ENCODE results near the gene KIAA0513.

KIAA0513 gene

DNA sequence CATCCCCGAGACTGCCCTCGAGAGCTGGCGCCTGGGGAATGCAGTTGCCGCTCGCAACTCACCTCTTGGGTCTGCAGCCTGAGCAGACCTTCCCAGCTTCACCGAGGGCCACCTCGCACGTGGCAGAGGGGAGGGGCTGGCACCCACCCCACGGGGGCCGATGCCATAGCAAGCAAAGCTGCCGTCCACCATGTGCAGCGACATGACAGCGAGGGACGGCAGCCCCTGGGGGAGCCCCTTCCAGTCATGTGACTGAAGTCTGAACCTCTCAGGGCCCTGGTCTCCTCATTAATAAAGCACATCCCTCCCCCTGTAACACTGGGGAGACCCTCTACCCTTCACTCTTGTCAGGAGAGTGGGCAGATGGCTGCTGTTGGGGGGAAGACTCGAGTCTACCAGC, 54.2 kb downstream of the KIAA0513 start:
- no peak for DNase-seq (ENCODE audit: low read depth, low spot score)
- H3K4me3 ChIP-seq (ENCODE audit: low read length), result no peak overlapping the region

DNA sequence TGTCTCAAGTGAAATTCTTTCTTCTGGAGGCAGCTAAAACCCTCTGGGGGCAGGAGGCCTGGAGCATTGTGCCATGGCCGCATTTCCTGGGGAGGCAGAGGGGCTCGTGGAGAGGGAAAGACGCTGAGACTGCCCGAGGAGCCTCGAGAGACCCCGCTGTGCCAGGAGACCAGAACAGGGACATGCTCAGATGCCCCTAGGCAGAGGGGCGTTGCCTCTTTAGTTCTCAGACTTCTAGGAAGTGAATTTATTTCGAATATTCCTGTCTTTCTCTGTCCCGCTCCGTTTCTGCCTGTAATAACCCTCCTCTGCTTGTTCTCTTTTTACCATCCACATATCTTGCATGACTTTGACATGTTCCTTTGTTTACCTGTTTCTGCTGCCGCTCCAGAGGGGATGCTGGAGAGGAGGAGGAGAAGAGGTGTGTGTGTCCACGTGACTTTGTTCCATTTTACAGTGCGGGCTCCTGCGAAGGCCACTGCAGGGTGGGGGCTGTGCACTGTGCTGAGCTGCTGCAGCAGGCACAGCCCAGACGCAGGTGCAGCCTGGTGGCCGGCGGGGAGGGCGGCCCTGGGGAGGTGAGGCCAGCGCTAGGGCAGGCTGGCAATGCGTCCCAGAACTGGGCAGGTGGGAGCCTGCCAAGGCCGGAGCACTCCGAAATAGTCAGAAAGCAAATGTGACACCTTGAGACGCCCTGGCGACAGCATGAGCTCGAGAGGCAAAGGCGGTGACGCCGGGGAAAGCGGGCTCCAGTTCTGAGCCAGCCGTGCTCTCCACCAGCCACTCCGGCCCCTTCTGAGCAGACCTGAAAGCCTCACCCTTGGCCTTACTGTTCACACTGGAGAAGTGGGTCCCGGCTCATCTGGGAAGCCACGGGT, 54.8 kb downstream of the KIAA0513 start:
- H3K4me3 ChIP-seq (ENCODE audit: low read length), result no peak overlapping the region

DNA sequence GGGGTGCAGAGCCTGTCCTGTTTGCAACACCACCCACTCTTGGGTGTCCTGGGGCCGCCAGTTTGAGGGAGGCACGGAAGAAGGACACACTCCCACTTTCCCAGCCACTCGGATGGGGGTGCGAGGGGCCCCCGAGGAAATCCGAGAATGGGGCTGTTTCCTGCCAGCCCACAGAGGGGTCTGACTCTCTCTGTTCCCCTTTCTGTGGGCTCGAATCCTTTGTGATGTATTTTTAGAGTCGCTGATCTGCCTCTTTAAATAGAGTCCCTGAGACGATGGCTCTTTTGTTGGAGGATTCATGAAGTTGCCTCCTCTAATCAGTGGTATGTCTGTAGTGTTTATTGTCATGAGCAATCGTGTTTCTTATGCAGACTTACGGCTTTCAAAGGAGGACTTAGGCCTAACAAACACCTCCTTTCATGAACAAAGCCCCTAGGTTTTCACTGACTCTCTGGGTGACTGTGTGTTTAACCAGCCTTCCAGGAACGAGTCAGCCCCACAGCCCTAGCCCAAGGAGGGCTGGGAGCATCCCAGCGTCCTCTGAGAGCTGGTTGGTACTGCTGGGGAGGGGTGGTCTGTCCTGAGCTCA, 55.5 kb downstream of the KIAA0513 start:
- no peak for DNase-seq (ENCODE audit: low read depth, low spot score)
- H3K4me3 ChIP-seq (ENCODE audit: low read length), result no peak overlapping the region

More for the DNA sequence above, 54.8 kb downstream of the KIAA0513 start:
- DNase-seq (ENCODE audit: low read depth, low spot score), result no peak

DNA sequence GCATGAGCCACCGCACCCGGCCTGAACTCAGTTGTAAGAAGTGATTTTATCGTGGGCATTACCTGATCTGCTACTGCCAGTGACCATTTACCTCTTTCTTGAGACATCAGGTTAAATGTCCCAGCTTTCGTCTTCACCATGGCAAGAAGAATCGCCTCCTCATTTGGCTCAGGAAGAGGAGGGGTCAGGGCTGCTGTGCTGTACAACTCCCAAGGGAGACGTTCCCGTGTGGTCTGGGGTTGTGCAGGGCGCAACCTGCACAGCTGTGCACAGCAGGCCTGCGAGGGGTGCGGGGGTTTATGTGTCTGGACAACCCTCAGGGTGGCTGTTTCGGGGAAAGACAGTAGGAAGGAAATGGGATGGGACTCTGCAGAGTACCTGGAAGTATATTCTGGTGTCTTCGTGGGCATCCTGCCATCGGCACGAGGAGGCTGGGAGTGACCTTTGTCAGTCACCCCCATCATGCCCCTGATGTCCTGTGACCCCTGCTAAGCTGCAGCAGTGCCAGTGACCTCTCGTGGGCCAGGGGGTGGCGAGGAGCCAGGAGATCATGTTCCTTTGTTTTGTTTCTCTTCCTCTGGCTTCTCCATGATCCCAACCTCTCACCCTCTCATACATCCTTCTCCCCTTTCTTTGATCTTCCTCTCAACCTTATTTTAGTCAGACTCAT, 57.4 kb downstream of the KIAA0513 start:
- DNase-seq (ENCODE audit: low read depth, low spot score), result no peak

DNA sequence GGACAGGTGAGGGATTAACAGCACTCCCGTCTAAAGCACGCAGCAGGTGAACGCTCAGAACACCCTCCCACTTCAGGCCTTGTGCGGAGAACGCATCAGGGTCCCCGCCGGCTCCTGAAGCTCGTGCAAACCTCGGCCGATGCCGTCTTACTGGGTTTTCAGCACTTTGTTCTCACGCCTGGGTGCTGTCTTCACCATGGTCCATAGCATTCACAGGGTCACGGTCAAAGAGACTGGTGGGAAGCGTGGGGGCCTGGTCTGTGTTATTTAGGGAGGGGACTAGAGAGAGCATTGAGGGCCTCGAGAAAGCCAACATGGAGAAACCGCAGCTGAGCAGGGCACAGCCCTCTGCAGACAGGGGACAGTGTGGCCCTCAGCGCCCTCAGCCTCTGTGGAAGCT, 58.1 kb downstream of the KIAA0513 start:
- no peak for DNase-seq (ENCODE audit: low read depth, low spot score)
- H3K4me3 ChIP-seq (ENCODE audit: low read length), result no peak overlapping the region

More for the DNA sequence above, 57.4 kb downstream of the KIAA0513 start:
- no peak overlapping the region for H3K4me3 ChIP-seq (ENCODE audit: low read length)

DNA sequence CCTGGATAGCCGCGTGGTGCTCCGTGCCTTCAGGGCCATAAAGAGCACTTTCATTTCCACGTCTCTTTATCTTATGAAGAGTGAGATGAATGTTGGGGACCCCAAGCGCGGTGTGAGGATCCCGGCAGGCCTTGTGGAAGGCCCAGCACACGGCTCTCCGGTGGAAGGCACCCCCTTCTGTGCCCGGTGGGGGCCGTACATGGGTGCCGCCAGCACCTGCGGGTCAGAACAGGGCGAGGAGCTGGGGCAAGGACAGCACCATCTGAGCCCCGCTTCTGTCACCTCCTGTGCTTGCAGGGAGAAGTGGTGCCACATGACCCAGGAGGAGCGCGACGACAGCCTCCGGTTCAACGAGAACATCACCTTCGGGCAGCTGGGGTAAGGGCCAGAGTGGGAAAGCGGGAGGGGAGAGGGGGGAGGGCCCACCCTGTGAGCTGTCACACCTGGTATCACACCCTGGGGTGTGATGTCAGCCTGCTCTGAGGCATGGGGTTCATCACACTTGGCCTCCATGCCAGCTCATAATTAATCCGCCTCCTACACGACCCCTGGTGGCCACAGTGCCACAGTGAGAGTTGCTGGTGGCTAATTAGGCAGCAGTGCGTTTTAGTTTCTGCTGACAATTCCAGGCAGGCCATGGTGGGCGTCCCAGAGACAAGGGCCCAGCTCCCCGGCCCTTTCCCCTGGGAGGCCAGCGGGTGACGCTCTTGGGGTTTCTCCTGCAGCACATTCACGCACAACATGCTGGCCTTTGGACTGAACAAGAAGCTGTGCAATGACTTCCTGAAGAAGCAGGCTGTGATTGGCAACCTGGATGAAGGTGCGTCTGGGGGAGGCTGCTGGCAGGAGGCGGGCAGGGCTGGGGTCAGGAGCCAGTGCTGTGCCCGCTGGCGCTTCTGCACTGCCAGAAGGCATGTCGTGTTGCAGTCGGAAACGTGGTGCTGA, 59.0 kb downstream of the KIAA0513 start:
- H3K4me3 ChIP-seq (ENCODE audit: low read length), result no peak overlapping the region
- DNase-seq (ENCODE audit: low read depth, low spot score), result peak; percentile 60

DNA sequence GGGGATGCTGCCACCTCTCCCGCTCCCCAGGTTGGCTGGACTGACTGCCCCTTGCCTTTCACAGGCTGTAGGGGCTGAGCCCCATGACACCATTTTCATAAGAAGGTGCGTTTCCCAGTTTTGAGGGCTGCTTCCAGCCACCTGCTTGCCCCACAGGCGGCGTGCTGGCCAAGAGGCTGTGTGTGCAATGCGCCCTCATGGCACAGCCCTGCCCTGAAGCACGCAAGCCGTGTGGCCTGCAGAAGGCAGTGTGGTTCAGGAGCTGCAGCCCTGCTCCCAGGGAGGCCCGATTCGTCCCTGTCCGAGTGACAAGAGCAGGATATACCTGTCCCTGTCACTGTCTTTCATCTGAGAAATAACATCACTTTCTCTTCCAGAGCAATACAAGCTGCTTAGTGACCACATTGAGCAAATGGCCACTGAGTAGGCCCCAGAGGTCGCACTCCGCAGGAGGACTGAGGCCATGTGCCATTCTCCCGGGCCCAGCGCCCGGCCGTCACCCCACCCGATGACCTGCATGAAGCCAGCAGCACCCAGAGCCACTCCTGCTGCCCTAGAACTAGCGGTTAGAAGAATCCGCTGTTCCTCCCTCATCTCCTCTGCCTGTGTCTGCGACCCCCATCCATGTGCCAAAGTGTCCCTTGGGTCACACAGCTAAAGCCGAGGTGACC, 60.4 kb downstream of the KIAA0513 start:
- DNase-seq (ENCODE audit: low read depth, low spot score), result no peak
- no peak overlapping the region for H3K4me3 ChIP-seq (ENCODE audit: low read length)

DNA sequence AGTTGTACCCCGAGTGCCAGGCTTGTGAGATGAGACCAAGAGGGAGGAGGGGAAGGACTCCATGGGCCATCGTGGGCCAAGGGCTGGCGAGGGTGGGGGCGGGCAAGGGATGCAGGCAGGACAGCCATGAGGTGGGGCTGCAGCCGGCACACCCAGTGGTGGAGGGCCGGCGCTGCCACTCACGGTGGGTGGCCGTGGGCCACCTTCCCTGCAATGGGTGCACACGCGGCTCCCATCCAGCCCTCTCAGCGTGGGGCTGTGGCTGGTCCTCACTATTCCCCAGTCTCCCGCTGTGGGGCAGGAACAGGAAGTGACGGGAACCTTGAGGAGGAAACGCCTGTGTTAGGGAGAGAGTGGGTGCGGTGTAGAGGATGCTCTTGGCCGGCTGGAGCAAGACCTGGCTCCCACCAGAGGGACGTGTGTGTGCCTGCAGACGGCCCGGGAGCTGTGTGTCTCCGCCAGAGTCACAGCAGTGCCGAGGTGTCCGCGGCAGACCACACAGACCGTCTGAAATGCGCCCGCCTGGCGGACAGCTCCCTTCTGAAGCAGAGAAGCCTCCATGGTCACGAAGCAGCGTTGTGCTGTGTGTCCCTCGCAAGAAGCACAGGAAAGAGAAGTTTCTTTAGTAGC, 61.1 kb downstream of the KIAA0513 start:
- no peak overlapping the region for H3K4me3 ChIP-seq (ENCODE audit: low read length)
- no peak for DNase-seq (ENCODE audit: low read depth, low spot score)

DNA sequence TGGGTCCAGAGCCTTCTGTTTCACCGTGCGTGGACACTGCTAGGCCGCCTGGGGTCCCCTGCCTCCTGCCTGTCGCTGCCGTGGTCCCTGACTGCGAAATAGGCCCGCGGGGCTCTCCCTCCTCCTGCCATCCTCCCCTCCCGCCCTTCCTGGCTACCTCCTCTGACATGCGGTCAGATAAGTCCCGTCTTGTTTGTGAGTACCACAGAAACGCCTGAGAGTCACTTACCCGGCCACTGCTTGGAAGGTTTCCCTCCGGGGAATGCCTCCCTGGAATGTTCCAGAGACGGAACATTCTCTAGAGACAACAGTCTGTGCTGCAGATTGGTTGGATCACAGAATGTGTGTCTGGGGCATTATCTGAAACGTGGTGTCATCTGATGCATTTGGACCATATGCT, 61.9 kb downstream of the KIAA0513 start:
- no peak for DNase-seq (ENCODE audit: low read depth, low spot score)
- no peak overlapping the region for H3K4me3 ChIP-seq (ENCODE audit: low read length)

DNA sequence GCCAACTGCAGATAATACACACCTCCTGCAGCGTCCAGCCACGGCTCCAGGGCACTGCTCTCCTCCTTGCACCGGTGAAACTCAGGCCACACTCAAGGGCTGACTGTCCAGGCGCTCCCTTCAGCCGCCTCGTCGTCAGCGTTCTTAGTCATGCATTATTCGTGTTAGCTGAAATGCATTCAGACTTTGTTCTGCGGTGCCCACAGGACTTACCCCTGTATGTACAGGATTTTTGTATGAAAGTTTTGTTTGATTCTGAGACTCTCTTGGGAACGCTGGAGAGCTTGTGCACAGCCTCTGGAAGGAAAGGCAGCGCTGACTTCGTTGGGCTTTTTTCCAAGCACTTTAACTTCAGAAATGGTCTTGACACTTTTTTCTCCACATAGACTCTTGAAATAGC, 62.6 kb downstream of the KIAA0513 start:
- H3K4me3 ChIP-seq (ENCODE audit: low read length), result no peak overlapping the region

DNA sequence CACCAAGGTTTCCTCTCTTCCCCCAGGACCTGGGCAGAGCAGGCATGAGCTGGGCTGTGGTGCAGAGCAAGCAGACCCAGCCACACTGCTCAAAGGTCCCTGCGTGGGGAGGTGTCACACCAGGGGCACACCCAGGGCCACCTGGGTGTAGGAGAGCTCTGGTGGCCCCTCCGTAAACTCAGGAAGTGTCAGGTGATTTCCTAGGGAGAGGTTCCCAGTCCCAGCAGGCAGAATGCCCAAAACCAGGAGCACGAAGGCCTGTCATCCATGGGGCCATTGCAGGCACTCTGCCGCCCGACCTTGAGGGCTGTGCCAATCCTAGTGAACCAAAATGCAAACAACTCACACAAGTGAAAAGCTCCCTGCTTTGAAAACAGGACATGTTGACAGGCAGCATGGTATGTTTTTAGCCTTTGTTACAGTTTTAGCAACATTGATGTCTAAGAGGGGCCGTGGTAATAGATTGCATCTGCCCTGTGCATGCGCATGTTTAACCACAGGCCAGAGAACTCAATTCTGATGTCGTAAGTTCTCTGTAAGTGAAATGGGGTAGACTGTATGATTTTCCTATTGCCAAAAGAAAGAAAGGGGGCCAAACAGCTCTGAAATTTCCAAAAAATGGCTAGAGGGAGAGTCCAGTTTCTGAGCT, 63.4 kb downstream of the KIAA0513 start:
- H3K4me3 ChIP-seq (ENCODE audit: low read length), result no peak overlapping the region
- no peak for DNase-seq (ENCODE audit: low read depth, low spot score)

More for the DNA sequence above, 62.6 kb downstream of the KIAA0513 start:
- DNase-seq (ENCODE audit: low read depth, low spot score), result no peak

DNA sequence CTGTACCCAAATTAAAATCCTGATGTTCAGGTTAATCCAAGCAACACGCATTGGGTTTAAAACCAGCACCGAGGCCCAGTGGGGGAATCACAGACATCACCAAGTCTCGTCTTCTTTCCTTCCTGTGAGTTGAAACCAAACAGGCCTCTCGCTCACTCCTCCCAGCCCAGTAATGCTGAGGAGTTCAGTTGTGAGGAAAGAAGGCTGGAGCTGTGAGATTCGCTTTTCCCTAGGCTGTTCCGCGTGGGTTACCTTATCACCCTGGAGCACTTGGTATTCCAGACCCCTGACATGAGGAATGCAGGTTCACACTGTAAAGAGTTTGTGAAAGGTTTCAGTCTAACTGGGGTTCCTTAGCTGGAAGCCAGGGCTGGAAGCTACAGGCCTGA, 63.9 kb downstream of the KIAA0513 start:
- H3K4me3 ChIP-seq (ENCODE audit: low read length), result no peak overlapping the region
- no peak for DNase-seq (ENCODE audit: low read depth, low spot score)

DNA sequence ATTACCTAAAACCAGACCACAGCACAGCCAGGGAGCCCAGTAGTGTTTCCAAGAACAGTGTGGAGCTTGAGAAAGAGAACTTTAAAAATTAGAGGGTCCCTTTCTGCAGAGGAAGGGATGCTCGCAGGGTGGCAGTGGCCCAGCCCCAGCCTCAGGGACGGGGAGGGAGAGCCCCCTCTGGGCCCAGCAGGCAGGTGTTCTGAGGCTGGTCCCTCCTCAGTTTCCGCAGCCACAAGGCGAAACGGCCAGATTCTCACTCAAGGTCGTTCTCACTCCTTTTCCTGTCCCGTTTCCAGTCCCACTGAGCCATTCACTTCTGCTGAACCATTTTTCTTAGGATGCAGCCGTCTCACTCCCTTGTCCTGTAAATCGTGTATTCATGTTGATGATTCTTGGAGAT, 64.7 kb downstream of the KIAA0513 start:
- DNase-seq (ENCODE audit: low read depth, low spot score), result no peak
- no peak overlapping the region for H3K4me3 ChIP-seq (ENCODE audit: low read length)

DNA sequence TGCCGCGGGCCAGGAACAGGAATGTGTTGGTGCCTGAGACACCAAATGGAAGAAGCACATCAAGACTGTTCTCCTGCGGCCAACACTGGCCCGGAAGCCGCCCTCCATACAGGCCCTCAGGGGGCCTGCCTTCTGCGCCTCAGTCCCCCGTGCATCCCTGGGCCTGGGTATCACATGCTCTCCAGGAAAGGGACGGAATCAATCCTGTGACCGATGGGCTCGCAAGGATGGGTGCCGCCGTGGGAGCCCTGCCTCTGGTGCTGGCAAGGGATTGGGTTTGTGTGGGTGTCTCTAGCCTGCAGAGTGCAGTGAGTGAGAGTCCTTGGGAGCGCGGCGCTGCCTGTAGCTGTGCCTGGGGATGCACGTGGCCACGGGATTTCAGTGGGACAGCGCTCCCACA, 65.3 kb downstream of the KIAA0513 start:
- no peak for DNase-seq (ENCODE audit: low read depth, low spot score)

DNA sequence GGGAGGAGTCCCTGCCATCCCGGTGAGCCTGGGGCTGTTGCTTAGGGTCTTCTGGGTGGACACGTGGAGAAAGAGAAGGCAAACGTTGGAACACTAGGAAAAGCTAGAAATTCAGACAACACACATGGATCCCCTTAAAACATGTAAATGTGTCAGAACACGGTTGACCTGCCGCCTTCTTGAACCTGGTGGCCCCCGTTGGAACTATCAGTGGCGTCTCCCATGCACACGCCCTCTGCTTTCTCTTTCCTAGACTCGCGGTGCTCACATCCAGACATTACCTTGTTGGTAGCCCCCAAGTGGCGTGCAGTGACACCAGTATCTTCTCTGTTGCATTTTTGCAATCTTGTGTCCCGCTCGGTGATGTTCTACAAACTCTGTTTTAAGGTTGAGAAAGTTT, 66.1 kb downstream of the KIAA0513 start:
- peak; percentile 8 for DNase-seq (ENCODE audit: low read depth, low spot score)
- H3K4me3 ChIP-seq (ENCODE audit: low read length), result no peak overlapping the region

More for the DNA sequence above, 65.3 kb downstream of the KIAA0513 start:
- no peak overlapping the region for H3K4me3 ChIP-seq (ENCODE audit: low read length)

DNA sequence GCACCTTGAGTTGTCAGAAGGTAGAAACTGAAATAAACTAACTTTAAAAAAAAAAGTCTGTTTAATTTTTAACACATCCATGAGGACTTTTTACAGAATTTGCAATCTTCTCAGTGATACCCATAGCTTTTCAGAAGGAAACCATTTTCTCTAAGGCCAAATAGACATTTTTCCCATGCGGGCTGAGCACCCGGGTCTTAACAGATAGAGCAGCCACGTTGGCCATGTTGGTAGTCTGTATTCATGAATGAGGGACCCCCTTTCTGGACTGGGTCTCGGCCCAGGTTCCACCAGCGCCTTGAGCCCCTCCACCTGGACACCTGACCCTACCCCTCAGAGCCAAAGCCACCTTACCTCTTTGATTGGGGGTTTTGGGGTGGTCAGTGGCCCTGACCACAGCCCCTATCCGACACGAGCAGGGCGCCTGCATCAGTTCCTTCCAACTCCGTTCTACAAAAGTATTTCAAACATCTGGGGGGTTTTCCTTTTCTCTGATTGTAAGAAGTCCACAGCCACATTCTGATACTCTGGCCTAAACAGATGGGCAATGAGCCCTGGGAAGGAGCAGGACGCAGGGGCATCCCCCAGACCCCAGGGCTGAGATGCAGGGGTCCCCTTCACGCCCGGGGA, 66.7 kb downstream of the KIAA0513 start:
- H3K4me3 ChIP-seq (ENCODE audit: low read length), result no peak overlapping the region
- no peak for DNase-seq (ENCODE audit: low read depth, low spot score)

DNA sequence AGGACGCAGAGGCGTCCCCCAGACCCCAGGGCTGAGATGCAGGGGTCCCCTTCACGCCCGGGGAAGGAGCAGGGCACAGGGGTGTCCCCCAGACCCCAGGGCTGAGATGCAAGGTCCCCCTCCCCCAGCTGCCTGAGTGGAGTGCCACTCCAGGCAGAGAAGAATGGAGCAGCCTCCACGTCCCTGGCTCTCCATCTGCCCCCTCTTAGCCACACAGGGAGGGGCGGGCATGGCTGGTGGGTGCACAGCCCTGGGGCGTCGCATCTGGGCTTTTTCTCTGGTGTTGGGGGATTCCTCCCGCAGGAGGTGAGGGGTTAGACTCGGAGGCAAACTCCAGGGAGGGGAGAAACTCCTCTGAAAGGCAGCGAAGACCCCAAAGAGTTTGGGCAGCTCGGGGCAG, 67.2 kb downstream of the KIAA0513 start:
- DNase-seq (ENCODE audit: low read depth, low spot score), result no peak

More for the DNA sequence above, 67.2 kb downstream of the KIAA0513 start:
- H3K4me3 ChIP-seq (ENCODE audit: low read length), result no peak overlapping the region
